ENCODE data around the gene TM4SF20.

TM4SF20 gene

GRCh38 chr2:227347117-227347516 lies 32.0 kb downstream of the TM4SF20 start:
- Histone ChIP-seq H3K4me3 (ENCODE audit: low read length in 2 of 2) (no peak overlapping the region), H3K4ac (ENCODE audit: low read length) (no peak overlapping the region), H3K27ac (replicated peaks; ENCODE audit: low read length) (no peak overlapping the region), H3K9me3 (replicated peaks in 1 of 2; ENCODE audit: control insufficient read depth in 2 of 2, insufficient read depth in 1 of 2, low read depth in 1 of 2, low read length in 2 of 2) (no peaks in the 10 kb centered on the region), H3K9ac (ENCODE audit: low read depth, low read length, poor library complexity) (no peak overlapping the region), H3K27me3 (ENCODE audit: control insufficient read depth in 3 of 3, insufficient read depth in 3 of 3, low read depth in 1 of 3, low read length in 3 of 3) (no peaks in the 10 kb centered on the region), H2AFZ (ENCODE audit: low read length) (no peak overlapping the region), H3K4me2 (ENCODE audit: insufficient read depth, low read length, poor library complexity, severe bottlenecking) (no peak overlapping the region), H4K8ac (ENCODE audit: low read depth, low read length) (no peak overlapping the region), H2BK15ac (ENCODE audit: low read length) (no peak overlapping the region), H3K23ac (ENCODE audit: low read depth, low read length, poor library complexity) (no peak overlapping the region), H3K18ac (ENCODE audit: low read length) (no peak overlapping the region), H3K36me3 (replicated peaks in 1 of 2; ENCODE audit: control insufficient read depth in 2 of 2, insufficient read depth in 2 of 2, low read length in 2 of 2) (peaks cover 2 to 91% of the 10 kb centered on the region in 2 donors), H3K4me1 (ENCODE audit: control insufficient read depth in 2 of 2, insufficient read depth in 1 of 2, low read depth in 1 of 2, low read length in 2 of 2) (no peaks in the 10 kb centered on the region), H4K91ac (ENCODE audit: low read depth, low read length, poor library complexity) (no peak overlapping the region), H2BK5ac (ENCODE audit: low read length) (no peak overlapping the region), H2BK12ac (ENCODE audit: low read length) (no peak overlapping the region), H3K79me1 (ENCODE audit: low read depth, low read length) (no peaks in the 10 kb centered on the region), H2AK5ac (ENCODE audit: low read depth, low read length) (no peak overlapping the region), H2BK120ac (ENCODE audit: low read depth, low read length) (no peak overlapping the region), H3K14ac (ENCODE audit: low read length) (no peak overlapping the region)
- no CpG with 5 or more reads among the region's 7 CpGs for WGBS, 2 donors (ENCODE audit: extremely low coverage in 2 of 2, insufficient read length in 2 of 2, insufficient replicate concordance in 1 of 2)
- DNase-seq (ENCODE audit: low spot score) = no peak

GRCh38 chr2:227344231-227344630 lies 34.9 kb downstream of the TM4SF20 start:
- peaks cover 2 to 95% of the 10 kb centered on the region in 2 donors for H3K36me3 ChIP-seq (replicated peaks in 1 of 2; ENCODE audit: control insufficient read depth in 2 of 2, insufficient read depth in 2 of 2, low read length in 2 of 2)
- no peak overlapping the region for H3K14ac ChIP-seq (ENCODE audit: low read length)
- H3K79me1 ChIP-seq (ENCODE audit: low read depth, low read length) = no peaks in the 10 kb centered on the region
- H4K91ac ChIP-seq (ENCODE audit: low read depth, low read length, poor library complexity) = no peak overlapping the region
- H3K4ac ChIP-seq (ENCODE audit: low read length) = no peak overlapping the region
- no peaks in the 10 kb centered on the region for H3K4me1 ChIP-seq (ENCODE audit: control insufficient read depth in 2 of 2, insufficient read depth in 1 of 2, low read depth in 1 of 2, low read length in 2 of 2)
- H3K27me3 ChIP-seq (ENCODE audit: control insufficient read depth in 3 of 3, insufficient read depth in 3 of 3, low read depth in 1 of 3, low read length in 3 of 3) = no peaks in the 10 kb centered on the region
- no peak overlapping the region for H3K27ac ChIP-seq (replicated peaks; ENCODE audit: low read length)
- no peak overlapping the region for H3K18ac ChIP-seq (ENCODE audit: low read length)
- no CpG with 5 or more reads among the region's 2 CpGs for WGBS, 2 donors (ENCODE audit: extremely low coverage in 2 of 2, insufficient read length in 2 of 2, insufficient replicate concordance in 1 of 2)
- H2BK15ac ChIP-seq (ENCODE audit: low read length) = no peak overlapping the region
- no peak overlapping the region for H2BK12ac ChIP-seq (ENCODE audit: low read length)
- no peak overlapping the region for H2AFZ ChIP-seq (ENCODE audit: low read length)
- no peaks in the 10 kb centered on the region for H3K9me3 ChIP-seq (replicated peaks in 1 of 2; ENCODE audit: control insufficient read depth in 2 of 2, insufficient read depth in 1 of 2, low read depth in 1 of 2, low read length in 2 of 2)
- H2AK5ac ChIP-seq (ENCODE audit: low read depth, low read length) = no peak overlapping the region
- no peak overlapping the region for H4K8ac ChIP-seq (ENCODE audit: low read depth, low read length)
- H3K23ac ChIP-seq (ENCODE audit: low read depth, low read length, poor library complexity) = no peak overlapping the region
- no peak overlapping the region for H2BK120ac ChIP-seq (ENCODE audit: low read depth, low read length)
- DNase-seq (ENCODE audit: low spot score) = no peak
- no peak overlapping the region for H3K9ac ChIP-seq (ENCODE audit: low read depth, low read length, poor library complexity)
- no peak overlapping the region for H2BK5ac ChIP-seq (ENCODE audit: low read length)
- no peak overlapping the region for H3K4me2 ChIP-seq (ENCODE audit: insufficient read depth, low read length, poor library complexity, severe bottlenecking)
- no peak overlapping the region for H3K4me3 ChIP-seq (ENCODE audit: low read length in 2 of 2)

GRCh38 chr2:227341553-227341952 lies 37.6 kb downstream of the TM4SF20 start:
- Histone ChIP-seq H2BK5ac (ENCODE audit: low read length) (no peak overlapping the region), H3K9ac (ENCODE audit: low read depth, low read length, poor library complexity) (no peak overlapping the region), H2BK15ac (ENCODE audit: low read length) (no peak overlapping the region), H2AK5ac (ENCODE audit: low read depth, low read length) (no peak overlapping the region), H3K27ac (replicated peaks; ENCODE audit: low read length) (no peak overlapping the region), H3K79me1 (ENCODE audit: low read depth, low read length) (no peaks in the 10 kb centered on the region), H2BK12ac (ENCODE audit: low read length) (no peak overlapping the region), H3K4ac (ENCODE audit: low read length) (no peak overlapping the region), H3K4me3 (ENCODE audit: low read length in 2 of 2) (no peak overlapping the region), H3K23ac (ENCODE audit: low read depth, low read length, poor library complexity) (no peak overlapping the region), H3K4me1 (ENCODE audit: control insufficient read depth in 2 of 2, insufficient read depth in 1 of 2, low read depth in 1 of 2, low read length in 2 of 2) (no peaks in the 10 kb centered on the region), H3K18ac (ENCODE audit: low read length) (no peak overlapping the region), H2AFZ (ENCODE audit: low read length) (no peak overlapping the region), H4K91ac (ENCODE audit: low read depth, low read length, poor library complexity) (no peak overlapping the region), H3K36me3 (replicated peaks in 1 of 2; ENCODE audit: control insufficient read depth in 2 of 2, insufficient read depth in 2 of 2, low read length in 2 of 2) (peaks cover 0 to 88% of the 10 kb centered on the region in 2 donors), H4K8ac (ENCODE audit: low read depth, low read length) (no peak overlapping the region), H3K4me2 (ENCODE audit: insufficient read depth, low read length, poor library complexity, severe bottlenecking) (no peak overlapping the region), H3K14ac (ENCODE audit: low read length) (no peak overlapping the region), H2BK120ac (ENCODE audit: low read depth, low read length) (no peak overlapping the region), H3K27me3 (ENCODE audit: control insufficient read depth in 3 of 3, insufficient read depth in 3 of 3, low read depth in 1 of 3, low read length in 3 of 3) (no peaks in the 10 kb centered on the region), H3K9me3 (replicated peaks in 1 of 2; ENCODE audit: control insufficient read depth in 2 of 2, insufficient read depth in 1 of 2, low read depth in 1 of 2, low read length in 2 of 2) (no peaks in the 10 kb centered on the region)
- WGBS, 2 donors (ENCODE audit: extremely low coverage in 2 of 2, insufficient read length in 2 of 2, insufficient replicate concordance in 1 of 2) = no CpG with 5 or more reads among the region's 2 CpGs
- DNase-seq (ENCODE audit: low spot score) = no peak

DNA sequence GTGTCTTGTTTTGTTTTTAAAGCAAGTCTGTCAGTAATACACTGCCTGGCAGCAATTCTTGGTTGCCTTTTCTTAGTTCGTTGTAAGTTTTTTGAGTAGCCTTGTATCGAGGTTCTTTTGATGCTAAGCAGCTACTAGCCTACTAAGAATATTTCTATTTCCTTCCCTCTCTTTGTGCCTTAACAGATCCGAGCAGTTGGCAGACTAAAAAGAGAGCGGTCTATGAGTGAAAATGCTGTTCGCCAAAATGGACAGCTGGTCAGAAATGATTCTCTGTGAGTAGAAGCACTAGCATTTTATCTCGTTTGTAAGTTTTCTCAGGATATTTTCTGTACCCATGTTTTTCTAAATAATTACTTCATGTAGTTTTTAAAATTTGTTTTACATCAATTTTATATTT lies 39.0 kb downstream of the TM4SF20 start:
- H3K4me3 ChIP-seq (ENCODE audit: low read length in 2 of 2) = no peak overlapping the region

More for the DNA sequence above, 39.0 kb downstream of the TM4SF20 start:
- Histone ChIP-seq H3K18ac (ENCODE audit: low read length) (no peak overlapping the region), H3K36me3 (replicated peaks in 1 of 2; ENCODE audit: control insufficient read depth in 2 of 2, insufficient read depth in 2 of 2, low read length in 2 of 2) (peaks cover 2 to 88% of the 10 kb centered on the region in 2 donors), H3K23ac (ENCODE audit: low read depth, low read length, poor library complexity) (no peak overlapping the region), H2BK5ac (ENCODE audit: low read length) (no peak overlapping the region), H4K91ac (ENCODE audit: low read depth, low read length, poor library complexity) (no peak overlapping the region), H3K79me1 (ENCODE audit: low read depth, low read length) (no peaks in the 10 kb centered on the region), H3K9me3 (replicated peaks in 1 of 2; ENCODE audit: control insufficient read depth in 2 of 2, insufficient read depth in 1 of 2, low read depth in 1 of 2, low read length in 2 of 2) (no peaks in the 10 kb centered on the region), H3K27me3 (ENCODE audit: control insufficient read depth in 3 of 3, insufficient read depth in 3 of 3, low read depth in 1 of 3, low read length in 3 of 3) (no peaks in the 10 kb centered on the region), H2AFZ (ENCODE audit: low read length) (no peak overlapping the region), H4K8ac (ENCODE audit: low read depth, low read length) (no peak overlapping the region), H2BK15ac (ENCODE audit: low read length) (no peak overlapping the region), H2AK5ac (ENCODE audit: low read depth, low read length) (no peak overlapping the region), H3K4me1 (ENCODE audit: control insufficient read depth in 2 of 2, insufficient read depth in 1 of 2, low read depth in 1 of 2, low read length in 2 of 2) (no peaks in the 10 kb centered on the region), H3K4ac (ENCODE audit: low read length) (no peak overlapping the region), H2BK120ac (ENCODE audit: low read depth, low read length) (no peak overlapping the region), H3K14ac (ENCODE audit: low read length) (no peak overlapping the region), H3K27ac (replicated peaks; ENCODE audit: low read length) (no peak overlapping the region), H3K4me2 (ENCODE audit: insufficient read depth, low read length, poor library complexity, severe bottlenecking) (no peak overlapping the region), H3K9ac (ENCODE audit: low read depth, low read length, poor library complexity) (no peak overlapping the region), H2BK12ac (ENCODE audit: low read length) (no peak overlapping the region)
- WGBS, 2 donors (ENCODE audit: extremely low coverage in 2 of 2, insufficient read length in 2 of 2, insufficient replicate concordance in 1 of 2) = no CpG with 5 or more reads among the region's 6 CpGs
- DNase-seq (ENCODE audit: low spot score) = no peak

Data from neuronal stem cell (in vitro differentiated cells).